Activated CD4-positive, CD25-positive, alpha-beta regulatory T cell treated with anti-CD3 and anti-CD28 coated beads, Interleukin-2, amount 50 U/mL, for 24 hours (primary cell): ENCODE data around the gene CLIP2.
"Not testable (repeated sequence)": the region's sequence is repeated elsewhere in the genome, so short reads cannot be mapped to it uniquely, and the experiment has no call there.

Experiments used
- ATAC-seq, 2 donors: fragments of 150-1000 bp; cut with Tn5 transposase; one replicate each; pipeline ENCODE4 v1.10.0; 2021; ENCODE audit warnings: mild to moderate bottlenecking in 1 of 2, moderate library complexity in 1 of 2

The CLIP2 gene

DNA sequence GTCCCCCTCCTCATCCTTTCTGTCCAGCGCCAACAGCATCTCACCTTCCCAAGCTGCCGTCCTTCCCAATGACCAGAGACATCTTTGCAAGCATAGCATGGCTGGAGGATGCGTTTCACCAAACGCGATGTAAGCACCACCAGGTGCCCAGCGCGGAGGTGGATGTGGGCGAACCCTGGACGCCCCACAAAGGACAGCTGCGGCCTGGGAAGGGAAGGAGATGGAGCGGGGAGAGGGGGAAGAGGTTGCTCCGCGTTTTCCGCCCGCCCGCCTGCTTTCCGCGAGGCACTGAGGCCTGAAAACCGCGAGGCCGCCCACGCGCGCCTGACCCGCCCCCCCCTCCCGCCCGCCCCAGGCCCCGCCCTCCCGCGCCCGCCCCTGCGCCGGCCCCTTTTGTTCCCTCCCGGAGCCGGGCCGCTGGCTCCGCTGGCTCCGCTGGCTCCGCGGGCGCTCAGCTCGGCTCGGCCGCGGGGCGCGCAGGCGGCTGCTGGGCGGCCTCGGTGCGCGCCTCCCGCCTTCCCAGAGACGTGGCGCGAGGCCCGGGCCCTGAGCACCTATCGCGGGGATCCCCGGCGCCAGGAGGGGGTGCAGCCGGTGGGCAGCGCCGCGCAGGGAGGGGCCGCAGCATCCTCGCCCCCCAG, at the start of gene CLIP2:
TSS of gene CLIP2 (plus strand) at position 390 of the 641 bp plus-strand sequence. CDS start 28,140 bp downstream, outside the sequence.
- peak; percentile 83 to 86 for ATAC-seq

DNA sequence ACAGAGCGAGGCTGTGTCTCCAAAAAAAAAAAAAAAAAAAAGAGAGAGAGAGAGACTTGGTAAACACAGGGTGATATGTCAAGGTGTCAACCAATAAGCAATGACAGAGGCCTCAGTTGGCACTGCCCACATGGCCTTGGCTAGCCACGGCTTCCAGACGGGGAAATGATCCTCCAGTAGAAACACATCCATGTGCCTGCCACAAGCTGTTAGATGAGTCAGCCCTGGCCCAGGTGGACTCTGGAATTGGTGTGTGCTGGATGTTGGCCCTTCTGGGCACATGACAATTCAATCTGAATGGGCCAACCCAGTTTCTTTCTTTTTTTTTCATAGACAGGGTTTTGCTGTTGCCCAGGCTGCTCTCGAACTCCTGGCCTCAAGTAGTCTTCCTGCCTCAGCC, 48.7 kb upstream of the CLIP2 start:
- no peak for ATAC-seq

DNA sequence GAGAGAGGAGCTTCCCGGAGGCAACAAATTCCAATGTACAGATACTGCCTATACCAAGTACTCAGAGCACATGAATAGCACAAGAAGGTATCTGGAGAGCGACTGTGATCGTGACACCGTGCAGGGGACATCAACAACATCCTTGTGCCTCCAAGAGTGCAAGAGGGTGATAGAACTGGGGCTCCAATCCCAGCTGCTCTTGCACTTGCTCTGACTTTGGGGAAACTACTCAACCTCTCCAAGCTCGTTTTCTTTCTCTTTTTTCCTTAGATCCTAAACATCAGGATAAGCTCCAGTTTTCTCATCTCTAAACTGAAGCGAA, 47.1 kb upstream of the CLIP2 start:
- no peak for ATAC-seq

DNA sequence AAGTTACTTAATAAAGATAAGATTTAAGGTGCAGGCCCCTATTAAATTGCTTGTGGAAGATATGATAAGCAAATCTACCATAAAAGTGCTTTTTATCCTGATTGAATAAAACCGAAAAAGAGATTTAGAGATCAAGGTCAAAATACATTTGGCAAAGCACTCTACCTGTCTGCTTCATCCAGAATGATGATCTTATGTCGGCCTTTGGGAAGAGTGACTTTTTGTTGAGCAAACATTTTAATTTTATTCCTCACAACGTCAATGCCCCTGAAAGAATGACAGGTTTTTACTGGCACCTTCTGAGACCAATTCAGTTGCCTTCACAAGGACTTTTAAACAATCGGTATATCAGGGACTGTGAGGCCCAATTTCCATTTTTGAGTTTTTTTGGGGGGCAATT, 42.7 kb upstream of the CLIP2 start:
- no peak for ATAC-seq

DNA sequence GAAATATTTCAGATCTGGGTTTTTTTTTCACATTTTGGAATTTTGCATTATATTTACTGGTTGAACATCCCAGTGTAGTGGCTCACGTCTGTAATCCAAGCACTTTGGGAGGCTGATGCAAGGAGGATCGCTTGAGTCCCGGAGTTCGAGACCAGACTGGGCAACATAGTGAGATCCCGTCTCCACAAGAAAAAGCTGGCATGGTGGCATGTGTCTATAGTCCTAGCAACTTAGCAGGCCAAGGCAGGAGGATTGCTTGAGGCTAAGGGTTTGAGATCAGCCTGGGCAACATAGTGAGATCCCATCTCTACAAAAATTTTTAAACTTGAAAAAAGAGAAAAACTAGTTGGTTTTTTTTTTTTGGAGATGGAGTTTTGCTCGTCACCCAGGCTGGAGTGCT, 41.1 kb upstream of the CLIP2 start:
- no peak for ATAC-seq

DNA sequence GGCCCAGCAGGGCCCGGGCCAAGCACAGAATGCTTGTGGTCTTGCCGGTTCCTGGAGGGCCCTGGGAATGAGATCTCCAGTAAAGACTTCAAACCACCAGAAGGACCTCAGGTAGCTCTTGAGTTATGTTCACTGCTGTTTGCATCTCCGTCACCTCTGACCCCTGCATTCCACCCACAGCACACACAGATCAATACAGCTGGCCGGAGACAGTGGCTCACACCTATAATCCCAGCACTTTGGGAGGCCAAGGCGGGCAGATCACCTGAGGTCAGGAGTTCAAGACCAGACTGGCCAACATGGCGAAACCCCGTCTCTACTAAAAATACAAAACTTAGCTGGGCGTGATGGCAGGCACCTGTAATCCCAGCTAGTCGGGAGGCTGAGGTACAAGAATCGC, 40.1 kb upstream of the CLIP2 start:
- ATAC-seq, result not testable (repeated sequence)

DNA sequence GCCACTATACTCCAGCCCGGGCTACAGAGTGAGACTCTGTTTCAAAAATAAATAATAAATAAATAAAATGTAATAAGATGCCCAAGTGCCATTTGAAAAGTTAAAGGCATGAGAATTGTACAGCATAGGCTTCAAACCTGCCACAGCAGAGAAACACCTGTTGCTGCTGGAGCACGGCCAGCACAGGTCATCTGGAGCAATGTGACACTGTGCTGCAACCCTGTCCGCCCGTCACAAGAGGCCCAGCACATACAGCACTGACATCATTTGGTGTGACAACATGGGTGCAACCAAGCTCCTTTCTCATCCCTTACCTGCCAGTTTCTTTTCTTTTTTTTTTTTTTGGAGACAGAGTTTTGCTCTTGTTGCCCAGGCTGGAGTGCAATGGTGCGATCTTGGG, 36.3 kb upstream of the CLIP2 start:
- ATAC-seq, result no peak

DNA sequence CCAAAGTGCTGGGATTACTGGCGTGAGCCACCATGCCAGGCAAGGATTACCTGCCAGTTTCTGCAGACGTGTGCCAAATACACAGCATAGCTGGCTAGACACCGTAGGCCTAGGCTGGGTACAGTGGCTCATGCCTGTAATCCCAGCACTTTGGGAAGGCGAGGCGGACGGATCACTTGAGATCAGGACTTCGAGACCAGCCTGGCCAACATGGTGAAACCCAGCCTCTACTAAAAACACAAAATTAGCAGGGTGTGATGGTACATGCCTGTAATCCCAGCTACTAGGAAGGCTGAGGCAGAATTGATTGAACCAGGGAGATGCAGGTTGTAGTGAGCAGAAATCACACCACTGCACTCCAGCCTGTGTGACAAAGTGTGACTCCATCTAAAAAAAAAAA, 35.9 kb upstream of the CLIP2 start:
- no peak for ATAC-seq

DNA sequence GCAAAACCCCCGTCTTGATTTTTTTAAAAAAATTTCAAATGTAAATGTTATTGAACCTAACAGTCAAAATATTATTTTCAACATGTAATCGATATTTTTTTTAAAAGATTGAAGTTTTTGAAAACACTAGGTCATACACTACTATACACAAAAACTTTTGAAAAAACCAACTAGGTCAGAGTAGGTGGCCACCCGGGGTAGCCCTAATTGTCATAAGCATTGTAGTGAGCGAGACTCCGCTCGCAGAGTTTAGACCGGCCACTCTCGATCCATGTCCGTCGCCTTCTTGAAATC, 35.4 kb upstream of the CLIP2 start:
- ATAC-seq, result peak in 1 of 2 donors; percentile 6

DNA sequence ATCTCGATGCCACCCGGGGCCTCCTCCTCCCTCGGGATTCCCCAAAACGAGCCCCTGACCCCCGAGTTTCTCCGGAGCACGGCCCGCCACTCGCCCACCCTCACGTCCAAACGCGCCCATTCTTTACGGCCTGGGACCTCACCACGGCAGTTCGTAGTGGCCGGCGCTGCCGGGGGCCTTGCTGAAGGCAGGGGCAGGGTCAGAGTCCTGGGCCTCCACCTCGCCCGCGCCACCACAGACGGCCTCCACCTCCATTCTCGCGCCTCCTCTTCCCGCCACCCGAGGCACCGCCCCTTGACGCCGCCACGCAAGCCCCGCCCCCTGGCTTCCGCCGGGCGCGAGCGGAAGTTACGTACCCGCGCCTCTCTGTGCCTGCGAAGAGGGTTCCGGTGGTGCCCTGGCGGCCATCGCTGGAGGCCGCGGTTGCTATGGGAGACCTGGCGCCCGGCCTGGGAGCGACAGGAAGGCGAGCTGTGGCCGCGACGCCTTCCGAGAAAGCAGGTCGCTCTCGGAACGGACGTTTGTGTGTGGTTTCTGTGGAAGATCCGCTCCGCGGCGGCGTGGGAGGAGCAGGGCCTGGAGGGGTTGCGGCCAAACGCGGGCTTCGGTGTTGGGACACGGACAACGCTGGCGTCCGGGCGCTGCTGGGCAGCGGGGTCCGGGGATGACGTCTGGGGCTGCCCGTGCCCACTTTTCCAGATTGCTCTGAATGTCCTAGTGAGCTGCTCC, 34.9 kb upstream of the CLIP2 start, which contains the start of gene RFC2:
TSS of gene RFC2 (minus strand) at position 271 of the 729 bp plus-strand sequence. CDS start at position 255, 16 bp downstream.
- peak; percentile 97 to 98 for ATAC-seq

DNA sequence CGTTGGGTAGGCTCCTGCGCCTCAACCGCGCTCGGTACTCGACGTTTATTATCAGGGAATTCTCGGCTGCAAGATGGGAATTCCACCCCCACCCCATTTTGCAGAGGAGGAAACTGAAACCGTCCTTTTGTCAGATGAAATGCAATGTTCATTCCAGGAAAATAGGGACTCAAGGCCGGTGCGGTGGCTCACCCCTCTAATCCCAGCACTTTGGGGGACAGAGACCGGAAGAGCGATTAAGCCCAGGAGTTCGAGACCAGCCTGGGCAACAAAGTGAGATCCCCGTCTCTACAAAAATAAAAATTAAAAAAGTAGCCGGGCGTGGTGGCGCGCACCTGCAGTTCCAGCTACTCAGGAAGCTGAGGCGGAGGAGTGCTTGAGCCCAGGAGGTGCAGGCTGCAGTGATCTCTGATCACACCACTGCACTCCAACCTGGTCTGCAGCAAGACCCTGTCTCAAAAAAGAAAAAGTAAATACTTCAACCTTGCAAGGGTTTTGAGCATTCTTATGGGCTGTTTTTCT, 34.3 kb upstream of the CLIP2 start:
- no peak for ATAC-seq

DNA sequence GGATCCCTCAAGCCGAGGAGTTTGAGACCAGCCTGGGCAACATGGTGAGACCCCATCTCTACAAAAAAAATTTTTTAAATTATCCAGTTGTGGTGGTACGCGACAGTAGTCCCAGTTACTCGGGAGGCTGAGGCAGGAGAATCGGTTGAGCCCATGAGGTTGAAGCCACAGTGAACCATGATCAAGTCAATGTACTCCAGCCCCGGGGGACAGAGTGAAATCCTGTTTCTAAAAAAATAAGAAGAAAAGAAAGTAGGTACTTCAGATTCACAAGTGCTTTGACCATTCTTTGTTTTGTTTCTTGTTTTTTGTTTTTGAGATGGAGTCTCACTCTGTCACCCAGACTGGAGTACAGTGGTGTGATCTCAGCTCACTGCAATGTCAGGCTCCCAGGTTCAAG, 33.7 kb upstream of the CLIP2 start:
- not testable (repeated sequence) for ATAC-seq

DNA sequence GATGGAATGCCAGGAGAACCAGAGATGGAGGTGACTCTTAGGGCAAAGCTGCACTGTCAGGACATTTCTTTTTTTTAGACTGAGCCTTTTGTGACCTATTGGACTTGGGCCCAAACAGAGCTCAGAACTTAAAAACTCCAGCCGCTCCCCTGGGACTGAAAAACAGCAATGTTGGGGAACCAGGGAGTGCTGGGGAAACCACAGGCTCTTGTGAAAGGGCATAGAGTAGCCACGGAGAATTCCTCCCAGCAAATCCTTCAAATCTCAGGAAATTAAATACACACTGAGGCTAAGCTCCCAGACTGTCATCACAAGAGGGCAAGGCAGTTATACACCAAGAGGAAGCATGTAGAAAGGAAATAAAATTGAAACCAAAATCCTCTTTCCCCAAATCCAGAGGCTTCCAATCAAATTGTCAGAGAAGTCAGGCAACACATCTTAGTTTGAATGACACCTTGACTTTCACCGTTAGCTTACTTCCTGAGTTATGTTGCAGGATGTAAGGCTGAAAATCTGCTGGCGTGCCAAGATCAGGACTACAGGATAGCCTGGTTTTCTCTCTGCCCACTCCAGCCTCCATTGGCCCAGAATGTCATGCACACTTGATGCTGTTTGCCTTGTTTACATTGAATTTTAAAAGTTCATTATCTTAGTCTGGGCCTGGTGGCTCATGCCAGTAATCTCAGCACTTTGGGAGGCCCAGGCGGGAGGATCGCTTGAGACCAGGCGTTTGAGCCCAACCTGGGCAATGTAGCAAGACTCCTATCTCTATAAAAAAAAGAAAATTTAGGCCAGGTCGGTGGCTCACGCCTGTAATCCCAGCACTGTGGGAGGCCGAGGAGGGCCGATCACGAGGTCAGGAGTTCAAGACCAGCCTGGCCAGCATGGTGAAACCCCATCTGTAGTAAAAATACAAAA, 32.5 kb upstream of the CLIP2 start:
- no peak for ATAC-seq

DNA sequence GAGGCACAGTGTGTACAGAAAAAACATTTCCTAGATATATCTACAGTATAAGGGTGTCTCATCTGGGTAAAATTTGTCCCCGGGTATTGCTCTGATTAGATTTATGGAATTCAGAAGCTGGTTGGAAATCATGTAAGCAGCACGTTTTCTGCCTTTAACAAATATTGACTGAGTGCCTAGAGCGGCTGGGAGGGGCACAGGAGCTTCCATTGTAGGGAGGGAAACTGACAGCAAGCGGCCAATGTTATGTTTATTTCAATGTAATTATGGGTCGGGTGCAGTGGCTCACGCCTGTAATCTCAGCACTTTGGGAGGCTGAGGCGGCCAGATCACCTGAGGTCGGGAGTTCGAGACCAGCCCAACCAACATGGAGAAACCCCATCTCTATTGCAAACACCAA, 30.6 kb upstream of the CLIP2 start:
- ATAC-seq, result no peak

DNA sequence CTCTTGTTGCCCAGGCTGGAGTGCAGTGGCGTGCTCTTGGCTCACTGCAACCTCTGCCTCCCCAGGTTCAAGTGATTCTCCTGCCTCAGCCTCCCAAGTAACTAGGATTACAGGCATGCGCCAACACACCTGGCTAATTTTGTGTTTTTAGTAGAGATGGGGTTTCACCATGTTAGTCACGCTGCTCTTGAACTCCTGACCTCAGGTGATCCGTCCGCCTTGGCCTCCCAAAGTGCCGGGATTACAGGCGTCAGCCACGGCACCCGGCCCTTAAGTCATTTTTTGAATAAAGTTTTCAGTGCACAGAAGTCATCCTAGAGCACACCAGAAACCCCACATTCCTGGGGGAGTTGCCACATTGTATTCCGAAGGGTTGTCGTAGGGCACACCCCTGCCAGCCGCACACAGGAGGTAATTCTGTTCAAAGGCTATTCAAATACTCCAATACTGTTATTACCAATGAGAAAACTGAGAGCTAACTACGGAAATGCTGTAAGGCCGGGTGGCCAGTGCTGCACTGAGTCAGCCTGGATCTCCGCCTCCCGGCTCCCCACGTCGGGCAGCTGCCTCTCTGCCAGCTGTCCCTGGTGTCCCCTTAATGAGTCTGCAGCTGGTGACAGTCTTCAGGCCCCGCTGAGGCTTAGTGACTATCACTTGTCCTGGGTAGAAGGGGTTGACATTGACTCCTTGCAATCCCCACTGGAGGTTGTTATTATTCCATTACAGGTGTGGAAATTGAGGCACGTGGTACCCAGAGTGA, 26.4 kb upstream of the CLIP2 start:
- ATAC-seq, result no peak

DNA sequence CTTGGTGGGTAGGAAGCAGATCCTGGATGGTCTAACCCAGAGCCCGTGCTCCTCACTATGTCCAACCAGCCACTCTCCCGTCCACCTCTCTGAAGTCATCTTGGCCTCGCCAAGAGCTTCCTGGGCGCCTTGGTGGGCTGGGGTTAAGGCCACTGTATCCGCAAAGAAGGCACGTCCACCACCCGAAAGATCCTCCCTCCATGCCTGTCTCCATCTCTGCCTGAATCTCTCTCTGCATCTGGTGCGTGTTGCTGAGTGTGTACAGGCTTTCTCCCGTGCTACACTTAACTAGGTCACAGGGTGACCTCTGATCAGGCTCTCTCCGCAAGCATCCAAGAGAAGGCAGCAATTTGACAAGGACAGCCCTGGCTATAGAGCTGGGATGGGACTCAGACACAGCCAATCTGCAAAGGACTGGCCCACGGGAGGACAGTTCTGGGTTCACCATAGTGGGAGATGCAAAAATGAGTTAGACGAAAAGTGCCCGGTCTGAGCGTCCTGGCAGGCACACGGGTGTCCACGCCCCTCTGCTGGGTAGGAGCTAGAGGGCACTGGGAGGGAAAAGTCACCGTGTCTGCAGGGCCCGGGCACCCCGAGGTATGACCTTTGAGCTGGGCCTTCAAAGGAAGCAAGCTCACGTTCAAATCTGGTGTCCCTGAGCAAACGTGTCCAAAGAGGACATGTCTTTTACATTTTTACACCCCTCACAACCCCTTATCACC, 25.6 kb upstream of the CLIP2 start:
- no peak for ATAC-seq

DNA sequence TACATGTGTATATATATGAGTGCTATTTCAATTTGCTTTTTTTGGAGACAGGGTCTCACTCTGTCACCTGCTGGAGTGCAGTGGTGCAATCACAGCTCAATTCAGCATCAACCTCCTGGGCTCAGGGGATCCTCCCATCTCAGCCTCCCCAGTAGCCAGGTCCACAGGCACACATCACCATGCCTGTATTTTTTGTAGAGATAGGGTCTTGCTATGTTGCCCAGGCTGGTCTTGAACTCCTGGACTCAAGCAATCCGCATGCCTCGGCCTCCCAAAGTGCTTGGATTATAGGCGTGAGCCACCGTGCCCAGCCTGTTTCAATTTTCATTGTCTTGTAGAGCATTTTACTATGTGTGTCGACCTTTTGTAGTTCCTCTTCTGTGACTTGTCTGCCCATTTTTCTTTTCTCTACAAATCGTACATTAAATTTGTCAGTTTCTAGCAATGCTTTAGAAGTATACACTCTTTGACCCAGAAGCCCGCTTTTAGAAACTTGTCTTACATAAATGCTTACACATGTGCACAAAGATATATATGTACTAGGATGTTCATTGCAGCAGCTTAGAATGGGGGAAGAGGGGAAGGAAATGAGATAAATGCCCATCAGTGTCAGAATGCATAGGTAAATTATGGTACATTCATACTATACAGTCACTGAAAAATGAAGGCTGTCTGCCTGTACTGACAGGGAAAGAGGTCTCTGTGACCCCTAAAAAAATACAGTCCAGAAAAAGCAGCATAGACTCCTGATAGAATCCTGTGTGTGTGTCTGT, 22.8 kb upstream of the CLIP2 start:
- no peak for ATAC-seq

DNA sequence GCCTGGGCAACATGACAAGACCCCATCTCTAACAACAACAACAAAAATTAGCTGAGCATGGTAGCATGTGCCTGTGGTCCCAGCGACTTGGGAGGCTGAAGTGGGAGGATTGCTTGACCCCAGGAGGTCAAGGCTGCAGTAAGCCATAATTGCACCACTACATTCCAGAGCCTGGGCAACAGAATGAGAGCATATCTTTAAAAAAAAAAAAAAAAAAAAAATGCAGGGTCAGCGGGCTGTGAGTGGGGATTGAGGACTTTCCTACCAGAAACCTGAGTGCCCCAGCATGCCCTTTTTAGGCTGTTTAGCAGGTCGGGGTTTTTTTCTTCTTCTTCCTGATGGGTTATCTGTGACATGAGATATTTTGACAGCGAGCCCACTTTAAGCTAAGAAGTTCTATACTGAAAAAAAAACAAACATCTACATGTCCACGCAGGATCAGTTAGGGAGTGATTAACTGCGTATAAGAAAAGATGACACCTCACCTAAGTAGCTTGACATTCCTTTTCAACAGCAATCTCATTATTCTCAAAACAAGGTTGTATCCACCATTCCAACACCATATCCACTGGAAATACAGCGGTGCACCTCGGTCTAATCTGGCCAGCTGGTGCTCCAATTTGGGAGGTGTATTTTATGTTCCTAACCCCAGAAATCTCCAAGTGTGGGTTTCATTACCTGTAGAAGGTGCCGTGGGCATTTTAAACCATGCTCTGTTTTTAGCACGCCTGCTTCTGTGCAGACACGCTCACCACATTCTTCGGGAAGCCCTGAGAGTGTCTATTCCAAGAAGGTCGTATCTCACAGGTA, 21.2 kb upstream of the CLIP2 start:
- no peak for ATAC-seq

DNA sequence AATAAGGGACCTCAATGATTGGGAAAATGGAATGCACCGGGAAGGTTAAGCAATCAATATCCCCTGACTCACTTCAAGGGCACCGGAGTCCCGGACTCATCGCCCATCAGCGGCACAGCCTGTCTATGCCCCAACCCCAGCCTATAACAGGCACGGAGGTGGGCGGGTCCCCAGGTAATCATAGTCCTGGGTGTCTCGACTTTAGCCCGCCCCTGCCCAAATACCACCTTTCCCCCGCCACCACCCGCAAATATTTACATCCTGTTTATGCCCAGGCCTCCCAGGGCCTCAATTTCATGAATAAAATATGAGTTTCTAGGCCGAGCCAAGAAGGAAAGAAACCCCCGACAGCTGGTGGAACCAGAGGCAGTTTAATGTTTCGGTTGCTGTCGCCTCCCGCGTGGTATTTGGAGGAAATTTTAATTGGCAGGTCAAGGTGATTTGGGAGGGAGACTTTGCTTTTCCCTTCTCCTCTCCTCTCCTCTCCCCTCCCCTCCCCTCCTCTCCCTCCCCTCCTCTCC, 19.4 kb upstream of the CLIP2 start:
- ATAC-seq, result peak; percentile 81 to 88

DNA sequence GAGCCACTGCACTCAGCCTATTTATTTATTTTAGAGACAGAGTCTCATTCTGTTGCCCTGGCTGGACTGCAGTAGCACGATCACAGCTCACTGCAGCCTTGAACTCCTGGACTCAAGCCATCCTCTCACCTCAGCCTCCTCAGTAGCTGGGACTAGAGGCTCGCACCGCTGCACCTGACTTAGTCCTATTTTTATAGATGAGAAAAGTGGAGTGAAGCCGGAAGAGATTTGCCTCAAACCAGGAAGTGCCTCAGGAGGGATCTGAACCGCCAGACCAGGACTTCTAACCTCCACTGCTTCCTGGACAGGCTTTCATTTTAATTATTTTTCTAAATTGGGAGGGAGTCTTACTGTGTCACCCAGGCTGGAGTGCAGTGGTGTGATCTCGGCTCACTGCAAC, 17.5 kb upstream of the CLIP2 start:
- ATAC-seq, result no peak
